BLaER1 treated with 17β-estradiol and CSF1 and Interleukin-3, amounts not matched to agents 10 nM and 100 nM (cell line): ENCODE data around the gene TTC3.

ENCODE experiments used
- H3K27ac ChIP-seq, 11 experiments: shearing (Covaris generic); formaldehyde crosslinking; 2 replicates each; pipeline ENCODE4 v1.8.1; 2022
- H3K27me3 ChIP-seq, 11 experiments: shearing (Covaris generic); formaldehyde crosslinking; 2 replicates each; pipeline ENCODE4 v1.8.1; 2022
- H3K36me3 ChIP-seq, 11 experiments: shearing (Covaris generic); formaldehyde crosslinking; 2 replicates each; pipeline ENCODE4 v1.8.1; 2022
- H3K4me1 ChIP-seq, 10 experiments: shearing (Covaris generic); formaldehyde crosslinking; 2 replicates each; pipeline ENCODE4 v1.8.1; 2022
- H3K4me2 ChIP-seq, 11 experiments: shearing (Covaris generic); formaldehyde crosslinking; 2 replicates each; pipeline ENCODE4 v1.8.1; 2022
- H3K4me3 ChIP-seq, 10 experiments: shearing (Covaris generic); formaldehyde crosslinking; 2 replicates each; pipeline ENCODE4 v1.8.1; 2022
- H3K9ac ChIP-seq, 11 experiments: shearing (Covaris generic); formaldehyde crosslinking; 2 replicates each; pipeline ENCODE4 v1.8.1; 2022
- H3K9me3 ChIP-seq, 11 experiments: shearing (Covaris generic); formaldehyde crosslinking; replicated peaks in 1 of 11; 2 replicates each; pipeline ENCODE4 v1.8.1; 2022
- H4K20me1 ChIP-seq, 11 experiments: shearing (Covaris generic); formaldehyde crosslinking; 2 replicates each; pipeline ENCODE4 v1.8.1; 2022
- Cebpa-rat ChIP-seq, 11 experiments: shearing (Covaris generic); IDR thresholded peaks; 2 replicates each; pipeline ENCODE4 v1.8.1; 2022

TTC3 gene

GRCh38 chr21:37183749-37184148 lies 110.7 kb downstream of the TTC3 start:
- Histone ChIP-seq H4K20me1 (no peaks in the 10 kb centered on the region; a peak in 1 of 22 replicates), H3K4me2 (no peak overlapping the region), H3K36me3 (peaks cover 67 to 96% (median 83%) of the 10 kb centered on the region in 11 experiments), H3K27me3 (no peaks in the 10 kb centered on the region), H3K4me3 (no peak overlapping the region), H3K27ac (no peak overlapping the region), H3K9ac (no peak overlapping the region), H3K4me1 (no peaks in the 10 kb centered on the region), H3K9me3 (peaks cover 5 to 14% (median 12%) of the 10 kb centered on the region in 11 experiments; a peak in 17 of 22 replicates)
- TF ChIP-seq Cebpa-rat (IDR thresholded peaks at IDR 0.05): no peak

- Histone ChIP-seq H3K9me3 (peaks cover 1 to 2% (median 2%) of the 10 kb centered on the region in 11 experiments; a peak in 17 of 22 replicates), H3K4me1 (no peaks in the 10 kb centered on the region), H3K9ac (no peak overlapping the region), H3K4me2 (no peak overlapping the region), H3K27me3 (no peaks in the 10 kb centered on the region), H4K20me1 (no peaks in the 10 kb centered on the region), H3K27ac (no peak overlapping the region), H3K36me3 (peaks cover 67 to 96% (median 83%) of the 10 kb centered on the region in 11 experiments), H3K4me3 (no peak overlapping the region)
- no peak for TF ChIP-seq Cebpa-rat (IDR thresholded peaks at IDR 0.05)
Measured at GRCh38 chr21:37184784-37185593, 111.9 kb downstream of the TTC3 start.

GRCh38 chr21:37186983-37187382 lies 113.9 kb downstream of the TTC3 start:
- Histone ChIP-seq H3K9me3 (no peaks in the 10 kb centered on the region), H3K4me2 (no peak overlapping the region), H3K4me1 (no peaks in the 10 kb centered on the region), H3K27ac (no peak overlapping the region), H3K4me3 (no peak overlapping the region), H3K9ac (no peak overlapping the region), H4K20me1 (no peaks in the 10 kb centered on the region), H3K36me3 (peaks cover 70 to 100% (median 88%) of the 10 kb centered on the region in 11 experiments), H3K27me3 (no peaks in the 10 kb centered on the region)
- no peak for TF ChIP-seq Cebpa-rat (IDR thresholded peaks at IDR 0.05)

- Histone ChIP-seq H3K4me2 (no peak overlapping the region), H3K4me3 (no peak overlapping the region)
Measured at GRCh38 chr21:37188825-37189224, 115.8 kb downstream of the TTC3 start.

GRCh38 chr21:37192019-37192418 lies 119.0 kb downstream of the TTC3 start:
- no peaks in the 10 kb centered on the region for H3K9me3 ChIP-seq
- no peak overlapping the region for H3K27ac ChIP-seq
- TF ChIP-seq Cebpa-rat (IDR thresholded peaks at IDR 0.05): no peak
- H3K4me1 ChIP-seq: no peaks in the 10 kb centered on the region
- no peak overlapping the region for H3K9ac ChIP-seq
- H3K27me3 ChIP-seq: no peaks in the 10 kb centered on the region
- peaks cover 92 to 100% (median 98%) of the 10 kb centered on the region in 11 experiments for H3K36me3 ChIP-seq
- no peaks in the 10 kb centered on the region for H4K20me1 ChIP-seq
- H3K4me3 ChIP-seq: no peak overlapping the region
- H3K4me2 ChIP-seq: no peak overlapping the region

More at GRCh38 chr21:37188825-37189224, 115.8 kb downstream of the TTC3 start:
- H3K4me1 ChIP-seq: no peaks in the 10 kb centered on the region
- no peak overlapping the region for H3K9ac ChIP-seq
- peaks cover 72 to 100% (median 90%) of the 10 kb centered on the region in 11 experiments for H3K36me3 ChIP-seq
- no peaks in the 10 kb centered on the region for H3K27me3 ChIP-seq
- no peak overlapping the region for H3K27ac ChIP-seq
- H4K20me1 ChIP-seq: no peaks in the 10 kb centered on the region
- H3K9me3 ChIP-seq: no peaks in the 10 kb centered on the region
- no peak for TF ChIP-seq Cebpa-rat (IDR thresholded peaks at IDR 0.05)

- Histone ChIP-seq H3K9ac (no peak overlapping the region), H3K9me3 (no peaks in the 10 kb centered on the region), H3K36me3 (peaks cover 92 to 100% (median 98%) of the 10 kb centered on the region in 11 experiments), H4K20me1 (no peaks in the 10 kb centered on the region), H3K4me3 (no peak overlapping the region), H3K27me3 (no peaks in the 10 kb centered on the region), H3K4me1 (no peaks in the 10 kb centered on the region), H3K27ac (no peak overlapping the region), H3K4me2 (no peak overlapping the region)
- no peak for TF ChIP-seq Cebpa-rat (IDR thresholded peaks at IDR 0.05)
Measured at GRCh38 chr21:37193006-37193405, 120.0 kb downstream of the TTC3 start.

- Histone ChIP-seq H3K36me3 (peaks cover 93 to 100% (median 98%) of the 10 kb centered on the region in 11 experiments), H3K9me3 (no peaks in the 10 kb centered on the region), H3K27me3 (no peaks in the 10 kb centered on the region), H3K4me1 (no peaks in the 10 kb centered on the region), H3K27ac (no peak overlapping the region), H3K4me2 (no peak overlapping the region), H3K4me3 (no peak overlapping the region), H4K20me1 (no peaks in the 10 kb centered on the region), H3K9ac (no peak overlapping the region)
- TF ChIP-seq Cebpa-rat (IDR thresholded peaks at IDR 0.05): no peak
Measured at GRCh38 chr21:37193676-37194075, 120.6 kb downstream of the TTC3 start.

GRCh38 chr21:37195059-37195458 lies 122.0 kb downstream of the TTC3 start:
- Histone ChIP-seq H3K36me3 (peaks cover 93 to 100% (median 99%) of the 10 kb centered on the region in 11 experiments), H3K4me1 (no peaks in the 10 kb centered on the region)
- no peak for TF ChIP-seq Cebpa-rat (IDR thresholded peaks at IDR 0.05)

GRCh38 chr21:37195610-37196009 lies 122.6 kb downstream of the TTC3 start:
- TF ChIP-seq Cebpa-rat (IDR thresholded peaks at IDR 0.05): no peak
- H3K4me2 ChIP-seq: no peak overlapping the region
- no peaks in the 10 kb centered on the region for H3K9me3 ChIP-seq
- H3K36me3 ChIP-seq: peaks cover 93 to 100% (median 99%) of the 10 kb centered on the region in 11 experiments
- H3K27me3 ChIP-seq: no peaks in the 10 kb centered on the region
- H3K9ac ChIP-seq: no peak overlapping the region
- H3K27ac ChIP-seq: no peak overlapping the region
- H3K4me1 ChIP-seq: no peaks in the 10 kb centered on the region
- H4K20me1 ChIP-seq: no peaks in the 10 kb centered on the region
- no peak overlapping the region for H3K4me3 ChIP-seq

More at GRCh38 chr21:37195059-37195458, 122.0 kb downstream of the TTC3 start:
- Histone ChIP-seq H3K27me3 (no peaks in the 10 kb centered on the region), H3K27ac (no peak overlapping the region), H4K20me1 (no peaks in the 10 kb centered on the region), H3K9me3 (no peaks in the 10 kb centered on the region), H3K4me2 (no peak overlapping the region), H3K4me3 (no peak overlapping the region), H3K9ac (no peak overlapping the region)

- TF ChIP-seq Cebpa-rat (IDR thresholded peaks at IDR 0.05): no peak
- Histone ChIP-seq H4K20me1 (no peaks in the 10 kb centered on the region), H3K36me3 (peaks cover 97 to 100% (median 100%) of the 10 kb centered on the region in 11 experiments), H3K27ac (no peak overlapping the region), H3K4me1 (no peaks in the 10 kb centered on the region), H3K27me3 (no peaks in the 10 kb centered on the region), H3K9ac (no peak overlapping the region), H3K4me3 (no peak overlapping the region), H3K4me2 (no peak overlapping the region), H3K9me3 (no peaks in the 10 kb centered on the region)
Measured at GRCh38 chr21:37196847-37197246, 123.8 kb downstream of the TTC3 start.
